Endothelial cell of umbilical vein (primary cell): ENCODE data around the gene TCF23. TPM values are rescaled to one million over a fixed set of nuclear protein-coding genes. Genes with fewer than 3 reads are reported as not detected.

Experiments
- BruUV-seq: library from RNA; stranded (reverse); fragments of 400-500 nt; replicated peaks from 2 replicates; lab custom pipeline; 2021; lab: Mats Ljungman, UMichigan
- CTCF ChIA-PET: fragments of 300-600, 350-600 bp; sonication (Branson Sonifier 250); formaldehyde crosslinking; loops from one replicate; lab custom pipeline; 2021; ENCODE audit warnings: antibody characterized with exemption, inconsistent platforms; lab: Charles Lee
- POLR2A ChIA-PET: fragments of 300-600, 350-600 bp; sonication (Branson Sonifier 250); formaldehyde crosslinking; loops from one replicate; lab custom pipeline; 2021; ENCODE audit warnings: antibody characterized with exemption, inconsistent platforms; lab: Charles Lee
- DNase-seq: peaks from one replicate; pipeline ENCODE4 v3.0.0-alpha.2; 2011; ENCODE audit warnings: low read depth, low spot score
- FAIRE-seq: peaks from 2 replicates; lab custom pipeline; 2011; peaks lifted over from hg19 to GRCh38; lab: Jason Lieb, UNC
- H2AFZ ChIP-seq: 2 replicates; pipeline ENCODE4 v1.6.0; 2012; ENCODE audit warnings: low read depth, low read length, control low read depth, inconsistent platforms
- H3K27ac ChIP-seq: 2 replicates; pipeline ENCODE4 v1.5.1; 2011; ENCODE audit warnings: low read depth, mild to moderate bottlenecking, control low read depth, low read length, moderate library complexity; ENCODE audit not compliant: insufficient read depth
- H3K27me3 ChIP-seq, 2 experiments: 2 replicates each; pipeline versions ENCODE4 v1.6.0 to v1.6.1; 2011; ENCODE audit warnings: low read length in 2 of 2, mixed read lengths in 1 of 2; ENCODE audit not compliant: control insufficient read depth in 2 of 2, insufficient read depth in 2 of 2
- H3K36me3 ChIP-seq, 2 experiments: 2 replicates in 1 of 2; 3 replicates in 1 of 2; pipeline ENCODE4 v1.5.1; 2011; ENCODE audit warnings: low read length in 2 of 2, mild to moderate bottlenecking in 1 of 2, moderate library complexity in 1 of 2; ENCODE audit not compliant: control insufficient read depth in 2 of 2, insufficient read depth in 2 of 2; ENCODE audit errors: extremely low read depth in 1 of 2
- H3K4me1 ChIP-seq: 3 replicates; pipeline ENCODE4 v1.5.1; 2011; ENCODE audit warnings: mild to moderate bottlenecking, low read length; ENCODE audit not compliant: control insufficient read depth, insufficient read depth; ENCODE audit errors: extremely low read depth
- H3K4me2 ChIP-seq: 2 replicates; pipeline ENCODE4 v1.6.1; 2011; ENCODE audit warnings: low read length, control low read depth, mixed read lengths; ENCODE audit not compliant: insufficient read depth
- H3K4me3 ChIP-seq, 3 experiments: fragments of 200-600 bp in 1 of 3; sonication (generic), shearing (Covaris generic) in 1 of 3; replicated peaks in 1 of 3; 2 replicates each; pipeline ENCODE4 v1.5.1; 2011 to 2016; ENCODE audit warnings: control low read depth in 3 of 3, low read length in 3 of 3, mild to moderate bottlenecking in 2 of 3, inconsistent platforms in 1 of 3, low read depth in 1 of 3, moderate library complexity in 1 of 3; ENCODE audit not compliant: insufficient read depth in 1 of 3
- H3K79me2 ChIP-seq: 2 replicates; pipeline ENCODE4 v1.6.0; 2012; ENCODE audit warnings: low read length, inconsistent platforms; ENCODE audit not compliant: control insufficient read depth, insufficient read depth
- H3K9ac ChIP-seq: replicated peaks from 2 replicates; pipeline ENCODE3; 2011; ENCODE audit warnings: low read length, control low read depth; ENCODE audit not compliant: insufficient read depth; ENCODE audit errors: extremely low read depth
- H3K9me1 ChIP-seq: replicated peaks from 3 replicates; pipeline ENCODE4 v1.6.0; 2011; ENCODE audit warnings: mild to moderate bottlenecking, low read length; ENCODE audit not compliant: control insufficient read depth, insufficient read depth; ENCODE audit errors: extremely low read depth
- H3K9me3 ChIP-seq: replicated peaks from 2 replicates; pipeline ENCODE4 v1.5.1; 2012; ENCODE audit warnings: low read length, inconsistent platforms; ENCODE audit not compliant: control insufficient read depth, insufficient read depth
- H4K20me1 ChIP-seq: replicated peaks from 2 replicates; pipeline ENCODE3; 2011; ENCODE audit warnings: mild to moderate bottlenecking, low read length; ENCODE audit not compliant: control insufficient read depth, insufficient read depth; ENCODE audit errors: extremely low read depth
- CTCF ChIP-seq, 2 donors: IDR thresholded peaks; 1 replicate in 1 of 2; 2 replicates in 1 of 2; pipeline ENCODE4 v1.5.1; 2011; ENCODE audit warnings: low read length in 2 of 2, mild to moderate bottlenecking in 2 of 2, moderate library complexity in 2 of 2, control low read depth in 1 of 2, inconsistent platforms in 1 of 2, low read depth in 1 of 2; ENCODE audit not compliant: insufficient read depth in 1 of 2; ENCODE audit errors: extremely low read depth in 1 of 2
- EZH2 ChIP-seq: IDR thresholded peaks from 2 replicates; pipeline ENCODE4 v1.6.1; 2012; ENCODE audit warnings: borderline replicate concordance, low read depth, mild to moderate bottlenecking, moderate library complexity, low read length, inconsistent platforms; ENCODE audit not compliant: severe bottlenecking
- FOS ChIP-seq: IDR thresholded peaks from 2 replicates; pipeline ENCODE4 v1.6.1; 2011; ENCODE audit warnings: mild to moderate bottlenecking, low read length, moderate library complexity, borderline replicate concordance; ENCODE audit not compliant: insufficient read depth
- GATA2 ChIP-seq: IDR thresholded peaks from 2 replicates; pipeline ENCODE4 v1.7.0; 2011; ENCODE audit warnings: low read depth, mild to moderate bottlenecking, moderate library complexity, mixed read lengths, low read length; ENCODE audit not compliant: insufficient read length, insufficient read depth
- JUN ChIP-seq: IDR thresholded peaks from 2 replicates; pipeline ENCODE4 v1.6.1; 2011; ENCODE audit warnings: borderline replicate concordance, low read depth; ENCODE audit not compliant: insufficient read length, insufficient read depth
- MYC ChIP-seq: IDR thresholded peaks from one replicate; pipeline ENCODE4 v1.6.1; 2011; ENCODE audit warnings: mild to moderate bottlenecking, low read depth, low read length
- POLR2AphosphoS5 ChIP-seq: IDR thresholded peaks from 2 replicates; pipeline ENCODE4 v1.6.1; 2012; ENCODE audit warnings: low read depth, mild to moderate bottlenecking, control low read depth, low read length, moderate library complexity; ENCODE audit not compliant: insufficient read depth
- dilution Hi-C: fragments of 300-500 bp; cut with MboI; formaldehyde crosslinking; loops from one replicate; pipeline ENCODE4 v1.15.0; 2019; ENCODE audit warnings: low sequenced_read_pairs; ENCODE audit not compliant: extremely low pct_ligation_motif_present
- intact Hi-C: fragments of 100-400 bp; cut with micrococcal nuclease; formaldehyde crosslinking; loops from one replicate; pipeline ENCODE4 v1.10.0; 2022
- polyA plus RNA-seq, 4 experiments: library from polyadenylated mRNA; depleted of rRNA in 3 of 4; stranded (reverse) in 3 of 4; unstranded in 1 of 4; fragments of >200 nt; gene quantifications; 2 replicates each; pipeline versions ENCODE4 v1.2.1 to v1.2.3, GENCODE V29; 2011 to 2012; ENCODE audit warnings: missing spikeins in 1 of 4
- total RNA-seq: library from RNA; stranded (reverse); gene quantifications from 2 replicates; pipeline ENCODE4 v1.2.3, GENCODE V29; 2021
- TF ChIP-seq, protein P1 (sequence below): IDR thresholded peaks from 2 replicates; pipeline ENCODE4 v1.6.1; 2011; ENCODE audit not compliant: insufficient read depth, insufficient read length

TCF23 gene
- total and polyA plus RNA-seq, 2 donors (not counting 3 experiments of a cell fraction or from before 2014, with no cell fraction given) = not detected

GRCh38 chr2:27191070-27191829 is 42.4 kb downstream of the TCF23 start:
- Histone ChIP-seq H3K9ac (no peak overlapping the region), H3K4me1 (no peaks in the 10 kb centered on the region), H3K27ac (no peak overlapping the region), H3K27me3 (peaks cover 2 to 3% of the 10 kb centered on the region in 2 experiments), H3K79me2 (no peaks in the 10 kb centered on the region), H4K20me1 (no peaks in the 10 kb centered on the region), H3K4me2 (no peak overlapping the region), H3K4me3 (no peak overlapping the region), H3K9me3 (no peaks in the 10 kb centered on the region), H3K9me1 (no peaks in the 10 kb centered on the region), H3K36me3 (no peaks in the 10 kb centered on the region), H2AFZ (no peak overlapping the region)
- TF ChIP-seq CTCF (IDR thresholded peaks at IDR 0.05; ENCODE audit: extremely low read depth in 1 of 2, insufficient read depth in 1 of 2, low read depth in 1 of 2, low read length in 2 of 2) = peak; percentile 48 to 65
- TF ChIP-seq, protein P1, sequence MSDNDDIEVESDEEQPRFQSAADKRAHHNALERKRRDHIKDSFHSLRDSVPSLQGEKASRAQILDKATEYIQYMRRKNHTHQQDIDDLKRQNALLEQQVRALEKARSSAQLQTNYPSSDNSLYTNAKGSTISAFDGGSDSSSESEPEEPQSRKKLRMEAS = no peak
- no peak for TF ChIP-seq GATA2
- no peak for TF ChIP-seq FOS
- no peak for TF ChIP-seq EZH2
- no peak for TF ChIP-seq JUN
- TF ChIP-seq MYC = no peak
- no peak for TF ChIP-seq POLR2AphosphoS5
- peak; percentile 73 for DNase-seq
- FAIRE-seq = peak; percentile 60
- dilution Hi-C loops = no loop called here
- CTCF ChIA-PET = interaction anchor here (0.6 to 4.8 kb wide), 37 partner anchors 9 to 345 kb away, joined by 3 to 152 read pairs (median 6); partner anchors contain the start of genes ABHD1, ATRAID, KHK and PREB
- intact Hi-C loops = loop anchor here (1.0 kb wide), 2 partner anchors 93 to 105 kb away; partner anchors contain the start of gene KHK
- no TSS peak for BruUV-seq
- POLR2A ChIA-PET = no interaction called here
